HEK293 (cell line): ENCODE measurements around the gene CHN1.

Experiments used
- CTCF ChIA-PET: fragments of 350-600 bp; formaldehyde crosslinking; extraction: SDS; loops from one replicate; lab custom pipeline; 2021; ENCODE audit warnings: antibody characterized with exemption; lab: Yijun Ruan, JAX
- POLR2A ChIA-PET: fragments of 300-600 bp; formaldehyde crosslinking; extraction: SDS; loops from one replicate; lab custom pipeline; 2020; ENCODE audit warnings: antibody characterized with exemption, inconsistent platforms; lab: Yijun Ruan, JAX
- H3K27ac ChIP-seq: fragments of 200-500 bp; sonication (Bioruptor generic); 2 replicates; pipeline ENCODE4 v1.5.1; 2014; ENCODE audit warnings: low read depth, low read length, control low read depth, inconsistent platforms; ENCODE audit errors: extremely low read depth
- H3K36me3 ChIP-seq, 2 experiments: fragments of 200-500 bp in 1 of 2; sonication (Bioruptor generic) in 1 of 2; 1 replicate in 1 of 2; 2 replicates in 1 of 2; pipeline ENCODE4 v1.5.1; 2014 to 2017; ENCODE audit warnings: inconsistent platforms in 2 of 2, low read length in 2 of 2; ENCODE audit not compliant: control insufficient read depth in 2 of 2, insufficient read depth in 1 of 2
- H3K4me1 ChIP-seq: fragments of 200-500 bp; sonication (Bioruptor generic); 2 replicates; pipeline ENCODE4 v1.5.1; 2014; ENCODE audit warnings: mild to moderate bottlenecking, low read length, inconsistent platforms; ENCODE audit not compliant: control insufficient read depth, insufficient read depth
- H3K4me3 ChIP-seq: 2 replicates; pipeline ENCODE4 v1.5.1; 2011; ENCODE audit warnings: low read depth, mild to moderate bottlenecking, control low read depth, low read length, moderate library complexity
- H3K9me3 ChIP-seq: fragments of 200-500 bp; sonication (Bioruptor generic); 2 replicates; pipeline ENCODE4 v1.5.1; 2014; ENCODE audit warnings: low read depth, low read length, inconsistent platforms; ENCODE audit not compliant: control insufficient read depth, insufficient read depth
- BCL11A ChIP-seq: fragments of 450-650 bp; formaldehyde crosslinking; IDR thresholded peaks from 2 replicates; pipeline ENCODE4 v1.5.1; 2016; ENCODE audit warnings: low read depth, missing biosample characterization, missing genetic modification characterization
- GLIS1 ChIP-seq: fragments of 450-650 bp; formaldehyde crosslinking; IDR thresholded peaks from 2 replicates; pipeline ENCODE4 v1.5.1; 2016; ENCODE audit warnings: missing biosample characterization, missing genetic modification characterization
- GLIS2 ChIP-seq: fragments of 450-650 bp; formaldehyde crosslinking; IDR thresholded peaks from 2 replicates; pipeline ENCODE4 v1.5.1; 2016; ENCODE audit warnings: missing biosample characterization, missing genetic modification characterization
- HOXA7 ChIP-seq: sonication (generic); formaldehyde crosslinking; IDR thresholded peaks from 2 replicates; pipeline ENCODE4 v1.8.1; 2022; ENCODE audit warnings: missing genetic modification reagents, borderline replicate concordance
- KLF10 ChIP-seq: fragments of 450-650 bp; IDR thresholded peaks from 2 replicates; pipeline ENCODE4 v1.5.1; 2018; ENCODE audit warnings: missing biosample characterization, mild to moderate bottlenecking, missing genetic modification characterization
- MEIS1 ChIP-seq: sonication (generic); formaldehyde crosslinking; IDR thresholded peaks from 2 replicates; pipeline ENCODE4 v1.8.1; 2022; ENCODE audit warnings: missing genetic modification reagents, mild to moderate bottlenecking, borderline replicate concordance
- MYNN ChIP-seq: fragments of 450-650 bp; formaldehyde crosslinking; IDR thresholded peaks from 2 replicates; pipeline ENCODE4 v1.5.1; 2016; ENCODE audit warnings: missing biosample characterization, missing genetic modification characterization, borderline replicate concordance
- PRDM1 ChIP-seq: fragments of 450-650 bp; formaldehyde crosslinking; IDR thresholded peaks from 2 replicates; pipeline ENCODE4; 2016; ENCODE audit warnings: missing biosample characterization, missing genetic modification characterization
- SCRT1 ChIP-seq: fragments of 450-650 bp; formaldehyde crosslinking; IDR thresholded peaks from 2 replicates; pipeline ENCODE4 v1.5.1; 2016; ENCODE audit warnings: missing biosample characterization, missing genetic modification characterization, borderline replicate concordance
- SP7 ChIP-seq: fragments of 450-650 bp; formaldehyde crosslinking; IDR thresholded peaks from 2 replicates; pipeline ENCODE4 v1.5.1; 2016; ENCODE audit warnings: missing biosample characterization, missing genetic modification characterization
- TRIM28 ChIP-seq: IDR thresholded peaks from 2 replicates; pipeline ENCODE4 v1.6.1; 2011; ENCODE audit warnings: low read length, control low read depth, borderline replicate concordance
- ZBTB1 ChIP-seq: fragments of 450-650 bp; formaldehyde crosslinking; IDR thresholded peaks from 2 replicates; pipeline ENCODE4 v1.5.1; 2016; ENCODE audit warnings: missing biosample characterization, missing genetic modification characterization
- ZFP3 ChIP-seq: fragments of 450-650 bp; formaldehyde crosslinking; IDR thresholded peaks from 2 replicates; pipeline ENCODE4 v1.5.1; 2016; ENCODE audit warnings: low read depth, missing biosample characterization, missing genetic modification characterization
- ZNF16 ChIP-seq: fragments of 450-650 bp; formaldehyde crosslinking; IDR thresholded peaks from 2 replicates; pipeline ENCODE4 v1.5.1; 2016; ENCODE audit warnings: low read depth, missing biosample characterization, missing genetic modification characterization
- ZNF169 ChIP-seq: fragments of 450-650 bp; formaldehyde crosslinking; IDR thresholded peaks from 2 replicates; pipeline ENCODE4 v1.5.1; 2016; ENCODE audit warnings: missing biosample characterization, missing genetic modification characterization
- ZNF174 ChIP-seq: fragments of 450-650 bp; formaldehyde crosslinking; IDR thresholded peaks from 2 replicates; pipeline ENCODE4 v1.5.0; 2017; ENCODE audit warnings: missing biosample characterization, mild to moderate bottlenecking, missing genetic modification characterization
- ZNF184 ChIP-seq: fragments of 450-650 bp; IDR thresholded peaks from 2 replicates; pipeline ENCODE4 v1.5.1; 2018; ENCODE audit warnings: missing biosample characterization, mild to moderate bottlenecking, missing genetic modification characterization
- ZNF24 ChIP-seq: fragments of 450-650 bp; formaldehyde crosslinking; IDR thresholded peaks from 2 replicates; pipeline ENCODE4 v1.5.1; 2016; ENCODE audit warnings: missing biosample characterization, missing genetic modification characterization
- ZNF248 ChIP-seq: fragments of 450-650 bp; formaldehyde crosslinking; IDR thresholded peaks from 2 replicates; pipeline ENCODE4 v1.5.1; 2017; ENCODE audit warnings: missing biosample characterization, missing genetic modification characterization
- ZNF266 ChIP-seq: fragments of 450-650 bp; formaldehyde crosslinking; IDR thresholded peaks from 2 replicates; pipeline ENCODE4 v1.5.1; 2016; ENCODE audit warnings: missing biosample characterization, missing genetic modification characterization, low read depth
- ZNF292 ChIP-seq: fragments of 450-650 bp; formaldehyde crosslinking; IDR thresholded peaks from 2 replicates; pipeline ENCODE4 v1.5.1; 2016; ENCODE audit warnings: low read depth, missing biosample characterization, missing genetic modification characterization, borderline replicate concordance
- ZNF311 ChIP-seq: fragments of 450-650 bp; formaldehyde crosslinking; IDR thresholded peaks from 2 replicates; pipeline ENCODE4 v1.5.1; 2017; ENCODE audit warnings: missing biosample characterization, missing genetic modification characterization, borderline replicate concordance
- ZNF394 ChIP-seq: fragments of 450-650 bp; formaldehyde crosslinking; IDR thresholded peaks from 2 replicates; pipeline ENCODE4 v1.5.1; 2016; ENCODE audit warnings: missing biosample characterization, missing genetic modification characterization, mild to moderate bottlenecking, moderate library complexity, borderline replicate concordance
- ZNF514 ChIP-seq: fragments of 450-650 bp; formaldehyde crosslinking; IDR thresholded peaks from 2 replicates; pipeline ENCODE4 v1.5.1; 2016; ENCODE audit warnings: missing biosample characterization, missing genetic modification characterization
- ZNF677 ChIP-seq: fragments of 450-650 bp; IDR thresholded peaks from 2 replicates; pipeline ENCODE4 v1.5.0; 2018; ENCODE audit warnings: missing biosample characterization, mild to moderate bottlenecking, missing genetic modification characterization, moderate library complexity
- ZNF830 ChIP-seq: fragments of 450-650 bp; IDR thresholded peaks from 2 replicates; pipeline ENCODE4 v1.5.0; 2018; ENCODE audit warnings: missing biosample characterization, missing genetic modification characterization, low read depth, mild to moderate bottlenecking, moderate library complexity
- TF ChIP-seq, protein P1 (sequence below): fragments of 450-650 bp; IDR thresholded peaks from 2 replicates; pipeline ENCODE4 v1.5.1; 2018; ENCODE audit warnings: missing biosample characterization, missing genetic modification characterization
- TF ChIP-seq, protein P2 (sequence below): fragments of 450-650 bp; formaldehyde crosslinking; IDR thresholded peaks from 2 replicates; pipeline ENCODE4 v1.5.1; 2017; ENCODE audit warnings: missing biosample characterization, missing genetic modification characterization
- TF ChIP-seq, protein P3 (sequence below): fragments of 450-650 bp; formaldehyde crosslinking; IDR thresholded peaks from 2 replicates; pipeline ENCODE4 v1.5.1; 2017; ENCODE audit warnings: missing biosample characterization, missing genetic modification characterization
- TF ChIP-seq, protein P4 (sequence below): fragments of 450-650 bp; formaldehyde crosslinking; IDR thresholded peaks from 2 replicates; pipeline ENCODE4; 2016; ENCODE audit warnings: missing biosample characterization, missing genetic modification characterization

Gene CHN1

DNA sequence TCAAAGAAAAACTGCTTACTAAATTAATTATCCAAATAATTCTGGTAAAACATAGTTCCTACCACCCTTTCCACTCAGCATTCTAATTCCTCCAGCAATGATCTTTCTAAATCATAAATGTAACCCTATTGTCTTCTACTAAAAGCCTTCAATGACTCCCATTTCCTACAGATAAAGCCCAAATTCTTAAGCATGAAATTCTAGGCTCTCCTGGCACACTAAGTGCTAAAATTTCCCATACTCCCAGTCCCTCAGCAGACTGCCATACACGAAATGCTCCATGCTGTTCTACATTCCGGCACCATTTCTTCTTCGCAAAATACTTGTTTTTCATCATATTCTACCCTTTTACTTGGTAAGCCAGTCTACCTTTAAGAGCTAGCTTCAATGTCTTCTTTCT, 96.9 kb downstream of the CHN1 start:
- H3K4me1 ChIP-seq = peaks cover 2% of the 10 kb centered on the region
- no peaks in the 10 kb centered on the region for H3K9me3 ChIP-seq
- H3K27ac ChIP-seq = no peak overlapping the region
- peaks cover 4 to 11% of the 10 kb centered on the region in 2 experiments; a peak in 1 of 3 replicates for H3K36me3 ChIP-seq
- CTCF ChIA-PET = interaction anchor here (1.0 kb wide), 1 partner anchor 137 kb away, joined by 3 read pairs; no protein-coding TSS in a partner anchor
- POLR2A ChIA-PET = no interaction called here
- TF ChIP-seq ZNF677 (tag by site-specific recombination) = no peak
- TF ChIP-seq ZNF266 (tag by site-specific recombination) = no peak
- TF ChIP-seq ZNF311 (tag by site-specific recombination) = no peak
- no peak for TF ChIP-seq ZNF830 (tag by site-specific recombination)
- TF ChIP-seq MYNN (tag by site-specific recombination) = no peak
- no peak for TF ChIP-seq ZNF292 (tag by site-specific recombination)
- no peak overlapping the region for H3K4me3 ChIP-seq

DNA sequence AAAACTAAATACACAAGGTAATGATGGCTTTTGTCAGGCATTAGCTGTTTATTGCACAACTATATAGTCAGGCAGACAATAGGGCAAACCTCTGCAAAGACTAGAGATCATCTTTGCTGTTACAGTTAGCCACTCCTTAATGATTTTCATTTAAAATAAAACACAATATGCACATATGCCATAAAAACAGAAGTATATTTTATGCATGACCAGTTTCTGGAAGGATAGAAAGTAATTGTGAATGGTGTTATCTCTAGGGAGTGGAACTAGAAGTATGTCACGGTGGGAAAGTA, 102.0 kb downstream of the CHN1 start:
- no peak overlapping the region for H3K4me3 ChIP-seq
- H3K27ac ChIP-seq = no peak overlapping the region
- CTCF ChIA-PET = no interaction called here
- no peaks in the 10 kb centered on the region; a peak in 1 of 3 replicates for H3K36me3 ChIP-seq
- no peaks in the 10 kb centered on the region for H3K9me3 ChIP-seq
- peaks cover 5% of the 10 kb centered on the region for H3K4me1 ChIP-seq
- POLR2A ChIA-PET = no interaction called here
- TF ChIP-seq ZNF16 (tag by site-specific recombination) = no peak
- TF ChIP-seq MEIS1 (CRISPR knock-in tag) = no peak
- TF ChIP-seq KLF10 = no peak
- no peak for TF ChIP-seq SCRT1 (tag by site-specific recombination)
- TF ChIP-seq ZNF248 (tag by site-specific recombination) = no peak
- TF ChIP-seq ZNF169 (tag by site-specific recombination) = no peak
- TF ChIP-seq ZBTB1 (tag by site-specific recombination) = no peak
- TF ChIP-seq GLIS2 (tag by site-specific recombination) = no peak
- no peak for TF ChIP-seq HOXA7
- no peak for TF ChIP-seq PRDM1
- TF ChIP-seq, protein P1, sequence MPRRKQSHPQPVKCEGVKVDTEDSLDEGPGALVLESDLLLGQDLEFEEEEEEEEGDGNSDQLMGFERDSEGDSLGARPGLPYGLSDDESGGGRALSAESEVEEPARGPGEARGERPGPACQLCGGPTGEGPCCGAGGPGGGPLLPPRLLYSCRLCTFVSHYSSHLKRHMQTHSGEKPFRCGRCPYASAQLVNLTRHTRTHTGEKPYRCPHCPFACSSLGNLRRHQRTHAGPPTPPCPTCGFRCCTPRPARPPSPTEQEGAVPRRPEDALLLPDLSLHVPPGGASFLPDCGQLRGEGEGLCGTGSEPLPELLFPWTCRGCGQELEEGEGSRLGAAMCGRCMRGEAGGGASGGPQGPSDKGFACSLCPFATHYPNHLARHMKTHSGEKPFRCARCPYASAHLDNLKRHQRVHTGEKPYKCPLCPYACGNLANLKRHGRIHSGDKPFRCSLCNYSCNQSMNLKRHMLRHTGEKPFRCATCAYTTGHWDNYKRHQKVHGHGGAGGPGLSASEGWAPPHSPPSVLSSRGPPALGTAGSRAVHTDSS (tag by site-specific recombination) = no peak
- TF ChIP-seq ZNF394 (tag by site-specific recombination) = no peak
- TF ChIP-seq TRIM28 = no peak
- no peak for TF ChIP-seq ZNF184
- TF ChIP-seq ZFP3 (tag by site-specific recombination) = no peak
- no peak for TF ChIP-seq BCL11A
- TF ChIP-seq ZNF24 = no peak
- TF ChIP-seq, protein P2, sequence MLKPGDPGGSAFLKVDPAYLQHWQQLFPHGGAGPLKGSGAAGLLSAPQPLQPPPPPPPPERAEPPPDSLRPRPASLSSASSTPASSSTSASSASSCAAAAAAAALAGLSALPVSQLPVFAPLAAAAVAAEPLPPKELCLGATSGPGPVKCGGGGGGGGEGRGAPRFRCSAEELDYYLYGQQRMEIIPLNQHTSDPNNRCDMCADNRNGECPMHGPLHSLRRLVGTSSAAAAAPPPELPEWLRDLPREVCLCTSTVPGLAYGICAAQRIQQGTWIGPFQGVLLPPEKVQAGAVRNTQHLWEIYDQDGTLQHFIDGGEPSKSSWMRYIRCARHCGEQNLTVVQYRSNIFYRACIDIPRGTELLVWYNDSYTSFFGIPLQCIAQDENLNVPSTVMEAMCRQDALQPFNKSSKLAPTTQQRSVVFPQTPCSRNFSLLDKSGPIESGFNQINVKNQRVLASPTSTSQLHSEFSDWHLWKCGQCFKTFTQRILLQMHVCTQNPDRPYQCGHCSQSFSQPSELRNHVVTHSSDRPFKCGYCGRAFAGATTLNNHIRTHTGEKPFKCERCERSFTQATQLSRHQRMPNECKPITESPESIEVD (tag by site-specific recombination) = peak; percentile 57
- TF ChIP-seq, protein P3, sequence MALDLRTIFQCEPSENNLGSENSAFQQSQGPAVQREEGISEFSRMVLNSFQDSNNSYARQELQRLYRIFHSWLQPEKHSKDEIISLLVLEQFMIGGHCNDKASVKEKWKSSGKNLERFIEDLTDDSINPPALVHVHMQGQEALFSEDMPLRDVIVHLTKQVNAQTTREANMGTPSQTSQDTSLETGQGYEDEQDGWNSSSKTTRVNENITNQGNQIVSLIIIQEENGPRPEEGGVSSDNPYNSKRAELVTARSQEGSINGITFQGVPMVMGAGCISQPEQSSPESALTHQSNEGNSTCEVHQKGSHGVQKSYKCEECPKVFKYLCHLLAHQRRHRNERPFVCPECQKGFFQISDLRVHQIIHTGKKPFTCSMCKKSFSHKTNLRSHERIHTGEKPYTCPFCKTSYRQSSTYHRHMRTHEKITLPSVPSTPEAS = no peak
- TF ChIP-seq, protein P4, sequence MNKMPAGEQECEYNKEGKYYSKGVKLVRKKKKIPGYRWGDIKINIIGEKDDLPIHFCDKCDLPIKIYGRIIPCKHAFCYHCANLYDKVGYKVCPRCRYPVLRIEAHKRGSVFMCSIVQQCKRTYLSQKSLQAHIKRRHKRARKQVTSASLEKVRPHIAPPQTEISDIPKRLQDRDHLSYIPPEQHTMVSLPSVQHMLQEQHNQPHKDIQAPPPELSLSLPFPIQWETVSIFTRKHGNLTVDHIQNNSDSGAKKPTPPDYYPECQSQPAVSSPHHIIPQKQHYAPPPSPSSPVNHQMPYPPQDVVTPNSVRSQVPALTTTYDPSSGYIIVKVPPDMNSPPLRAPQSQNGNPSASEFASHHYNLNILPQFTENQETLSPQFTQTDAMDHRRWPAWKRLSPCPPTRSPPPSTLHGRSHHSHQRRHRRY (tag by site-specific recombination) = no peak
- no peak for TF ChIP-seq GLIS1 (tag by site-specific recombination)
- TF ChIP-seq ZNF514 (tag by site-specific recombination) = no peak
- TF ChIP-seq SP7 (tag by site-specific recombination) = peak; percentile 89
- TF ChIP-seq ZNF174 = no peak
